Muscle layer of duodenum (tissue), 2 donors: Measurements from ENCODE around the gene CA12.

Experiments
- H3K27ac ChIP-seq: one replicate; pipeline ENCODE4 v1.7.0; 2013; ENCODE audit warnings: mild to moderate bottlenecking, low read length
- H3K27me3 ChIP-seq: one replicate; pipeline ENCODE4 v1.7.0; 2013; ENCODE audit warnings: low read depth, mild to moderate bottlenecking, control low read depth, low read length
- H3K36me3 ChIP-seq, 2 donors: one replicate each; pipeline ENCODE4 v1.7.0; 2013; ENCODE audit warnings: low read length in 2 of 2, control low read depth in 1 of 2, mild to moderate bottlenecking in 1 of 2; ENCODE audit not compliant: insufficient read depth in 2 of 2, control insufficient read depth in 1 of 2
- H3K4me1 ChIP-seq, 2 donors: one replicate each; pipeline ENCODE4 v1.7.0; 2013; ENCODE audit warnings: low read length in 2 of 2, mild to moderate bottlenecking in 2 of 2, control low read depth in 1 of 2, moderate library complexity in 1 of 2; ENCODE audit not compliant: insufficient read depth in 2 of 2, control insufficient read depth in 1 of 2
- H3K4me3 ChIP-seq, 2 donors: one replicate each; pipeline ENCODE4 v1.7.0; 2013; ENCODE audit warnings: low read length in 2 of 2, low read depth in 1 of 2, mild to moderate bottlenecking in 1 of 2
- H3K9me3 ChIP-seq, 2 donors: one replicate each; pipeline ENCODE4 v1.7.0; 2013; ENCODE audit warnings: low read length in 2 of 2, control low read depth in 1 of 2, mild to moderate bottlenecking in 1 of 2; ENCODE audit not compliant: control insufficient read depth in 1 of 2
- donor health status: healthy.

Gene CA12

GRCh38 chr15:63373330-63373729 lies 8.3 kb downstream of the CA12 start:
- Histone ChIP-seq H3K27ac (no peak overlapping the region), H3K27me3 (no peaks in the 10 kb centered on the region), H3K36me3 (peaks cover 0 to 8% of the 10 kb centered on the region in 2 donors), H3K4me3 (no peak overlapping the region), H3K4me1 (peaks cover 13 to 15% of the 10 kb centered on the region in 2 donors), H3K9me3 (no peaks in the 10 kb centered on the region)

GRCh38 chr15:63372753-63373152 lies 8.9 kb downstream of the CA12 start:
- Histone ChIP-seq H3K4me3 (no peak overlapping the region), H3K36me3 (peaks cover 0 to 8% of the 10 kb centered on the region in 2 donors), H3K9me3 (no peaks in the 10 kb centered on the region), H3K27me3 (no peaks in the 10 kb centered on the region), H3K27ac (no peak overlapping the region), H3K4me1 (peaks cover 13 to 15% of the 10 kb centered on the region in 2 donors)

- H3K4me3 ChIP-seq: no peak overlapping the region
- H3K9me3 ChIP-seq: no peaks in the 10 kb centered on the region
- H3K27me3 ChIP-seq: no peaks in the 10 kb centered on the region
- peaks cover 0 to 8% of the 10 kb centered on the region in 2 donors for H3K36me3 ChIP-seq
- peak overlapping the region; percentile 20 for H3K27ac ChIP-seq
- H3K4me1 ChIP-seq: peaks cover 13 to 15% of the 10 kb centered on the region in 2 donors
Observed at GRCh38 chr15:63372018-63372705, 9.5 kb downstream of the CA12 start.

GRCh38 chr15:63371297-63371918 lies 10.2 kb downstream of the CA12 start:
- Histone ChIP-seq H3K4me3 (no peak overlapping the region), H3K4me1 (peaks cover 13 to 15% of the 10 kb centered on the region in 2 donors), H3K27me3 (no peaks in the 10 kb centered on the region), H3K9me3 (no peaks in the 10 kb centered on the region), H3K27ac (no peak overlapping the region), H3K36me3 (peaks cover 0 to 8% of the 10 kb centered on the region in 2 donors)

- peaks cover 0 to 8% of the 10 kb centered on the region in 2 donors for H3K36me3 ChIP-seq
- H3K9me3 ChIP-seq: no peaks in the 10 kb centered on the region
- no peaks in the 10 kb centered on the region for H3K27me3 ChIP-seq
- H3K4me1 ChIP-seq: peaks cover 13 to 15% of the 10 kb centered on the region in 2 donors
- no peak overlapping the region for H3K4me3 ChIP-seq
- H3K27ac ChIP-seq: no peak overlapping the region
Observed at GRCh38 chr15:63370764-63371163, 10.9 kb downstream of the CA12 start.

- Histone ChIP-seq H3K4me1 (peaks cover 6% of the 10 kb centered on the region in 2 donors), H3K4me3 (no peak overlapping the region), H3K27ac (no peak overlapping the region), H3K9me3 (no peaks in the 10 kb centered on the region), H3K27me3 (no peaks in the 10 kb centered on the region), H3K36me3 (peaks cover 0 to 8% of the 10 kb centered on the region in 2 donors)
Observed at GRCh38 chr15:63369781-63370180, 11.9 kb downstream of the CA12 start.

- H3K4me3 ChIP-seq: no peak overlapping the region
- peaks cover 1 to 2% of the 10 kb centered on the region in 2 donors for H3K4me1 ChIP-seq
- H3K27me3 ChIP-seq: no peaks in the 10 kb centered on the region
- no peaks in the 10 kb centered on the region for H3K9me3 ChIP-seq
- H3K27ac ChIP-seq: no peak overlapping the region
- peaks cover 0 to 8% of the 10 kb centered on the region in 2 donors for H3K36me3 ChIP-seq
Observed at GRCh38 chr15:63369296-63369695, 12.3 kb downstream of the CA12 start.

GRCh38 chr15:63368503-63368902 lies 13.1 kb downstream of the CA12 start:
- H3K27me3 ChIP-seq: no peaks in the 10 kb centered on the region
- H3K4me3 ChIP-seq: no peak overlapping the region
- H3K9me3 ChIP-seq: no peaks in the 10 kb centered on the region
- H3K4me1 ChIP-seq: no peaks in the 10 kb centered on the region
- no peak overlapping the region for H3K27ac ChIP-seq
- peaks cover 0 to 8% of the 10 kb centered on the region in 2 donors for H3K36me3 ChIP-seq

GRCh38 chr15:63367900-63368299 lies 13.7 kb downstream of the CA12 start:
- Histone ChIP-seq H3K4me1 (no peaks in the 10 kb centered on the region), H3K27me3 (no peaks in the 10 kb centered on the region), H3K4me3 (no peak overlapping the region), H3K36me3 (peaks cover 0 to 8% of the 10 kb centered on the region in 2 donors), H3K27ac (no peak overlapping the region), H3K9me3 (no peaks in the 10 kb centered on the region)

- H3K27me3 ChIP-seq: no peaks in the 10 kb centered on the region
- H3K27ac ChIP-seq: no peak overlapping the region
- no peaks in the 10 kb centered on the region for H3K9me3 ChIP-seq
- peaks cover 0 to 5% of the 10 kb centered on the region in 2 donors for H3K36me3 ChIP-seq
- no peak overlapping the region for H3K4me3 ChIP-seq
- H3K4me1 ChIP-seq: no peaks in the 10 kb centered on the region
Observed at GRCh38 chr15:63367390-63367789, 14.3 kb downstream of the CA12 start.

- no peaks in the 10 kb centered on the region for H3K4me1 ChIP-seq
- H3K27ac ChIP-seq: no peak overlapping the region
- no peaks in the 10 kb centered on the region for H3K27me3 ChIP-seq
- no peaks in the 10 kb centered on the region for H3K36me3 ChIP-seq
- H3K9me3 ChIP-seq: no peaks in the 10 kb centered on the region
- no peak overlapping the region for H3K4me3 ChIP-seq
Observed at GRCh38 chr15:63366451-63366850, 15.2 kb downstream of the CA12 start.
